Liver (tissue), 9 donors: ENCODE results near the gene CDC42EP2. TPM values are rescaled to one million over a fixed set of nuclear protein-coding genes. Genes with fewer than 3 reads are reported as not detected.

Source experiments
- DNase-seq: peaks from one replicate; pipeline ENCODE4 v3.0.0-alpha.2; 2017; ENCODE audit warnings: low spot score
- H3K27ac ChIP-seq, 2 donors: one replicate each; pipeline ENCODE4 v1.7.0; 2013; ENCODE audit warnings: inconsistent platforms in 2 of 2, low read length in 2 of 2, control low read depth in 1 of 2, low read depth in 1 of 2, mild to moderate bottlenecking in 1 of 2
- H3K27me3 ChIP-seq, 4 donors: one replicate each; pipeline versions ENCODE4 v1.6.1 to v1.7.0; 2013; ENCODE audit warnings: low read length in 3 of 4, inconsistent platforms in 1 of 4, mild to moderate bottlenecking in 1 of 4, moderate library complexity in 1 of 4; ENCODE audit not compliant: control insufficient read depth in 4 of 4, insufficient read depth in 4 of 4
- H3K36me3 ChIP-seq, 4 donors: one replicate each; pipeline versions ENCODE4 v1.6.1 to v1.7.0; 2013; ENCODE audit warnings: low read length in 3 of 4, mild to moderate bottlenecking in 3 of 4, low read depth in 1 of 4, moderate library complexity in 1 of 4; ENCODE audit not compliant: control insufficient read depth in 4 of 4, insufficient read depth in 3 of 4
- H3K4me1 ChIP-seq, 4 donors: one replicate each; pipeline versions ENCODE4 v1.6.1 to v1.7.0; 2013; ENCODE audit warnings: low read length in 3 of 4, mild to moderate bottlenecking in 3 of 4, moderate library complexity in 1 of 4; ENCODE audit not compliant: control insufficient read depth in 4 of 4, insufficient read depth in 4 of 4
- H3K4me3 ChIP-seq, 3 donors: one replicate each; pipeline versions ENCODE4 v1.6.1 to v1.7.0; 2013; ENCODE audit warnings: low read length in 3 of 3, control low read depth in 1 of 3, low read depth in 1 of 3, mild to moderate bottlenecking in 1 of 3
- H3K9ac ChIP-seq, 2 donors: one replicate each; pipeline ENCODE4 v1.7.0; 2013; ENCODE audit warnings: low read length in 2 of 2, mild to moderate bottlenecking in 2 of 2, moderate library complexity in 2 of 2, control low read depth in 1 of 2, low read depth in 1 of 2
- H3K9me3 ChIP-seq, 4 donors: one replicate each; pipeline versions ENCODE4 v1.6.1 to v1.7.0; 2013; ENCODE audit warnings: low read length in 3 of 4; ENCODE audit not compliant: control insufficient read depth in 4 of 4
- ATF3 ChIP-seq: IDR thresholded peaks from 2 replicates; pipeline ENCODE4 v1.6.1; 2016; ENCODE audit warnings: antibody characterized with exemption
- CTCF ChIP-seq: fragments of 150-350 bp; IDR thresholded peaks from 2 replicates; pipeline ENCODE4 v1.5.1; 2017; ENCODE audit warnings: improper control_type of control experiment, low read depth, low read length; ENCODE audit not compliant: missing input control
- EGR1 ChIP-seq, 2 donors: IDR thresholded peaks; 2 replicates each; pipeline ENCODE4 v1.6.1; 2016 to 2018; ENCODE audit warnings: antibody characterized with exemption in 2 of 2, low read depth in 2 of 2
- FOXA1 ChIP-seq: IDR thresholded peaks from 2 replicates; pipeline ENCODE4 v1.6.1; 2016; ENCODE audit warnings: antibody characterized with exemption
- FOXA2 ChIP-seq: IDR thresholded peaks from 2 replicates; pipeline ENCODE4 v1.6.1; 2016; ENCODE audit warnings: antibody characterized with exemption
- GABPA ChIP-seq, 2 donors: IDR thresholded peaks in 1 of 2; conservative IDR thresholded peaks in 1 of 2; 2 replicates each; pipeline ENCODE4 v1.6.1; 2016; ENCODE audit warnings: antibody characterized with exemption in 2 of 2, mild to moderate bottlenecking in 1 of 2, moderate library complexity in 1 of 2
- HNF4A ChIP-seq, 2 donors: conservative IDR thresholded peaks; 2 replicates each; pipeline ENCODE4 v1.6.1; 2016; ENCODE audit warnings: antibody characterized with exemption in 2 of 2, mild to moderate bottlenecking in 2 of 2
- HNF4G ChIP-seq: IDR thresholded peaks from 2 replicates; pipeline ENCODE4 v1.6.1; 2016; ENCODE audit warnings: antibody characterized with exemption
- JUND ChIP-seq, 2 donors: IDR thresholded peaks; 2 replicates each; pipeline ENCODE4 v1.6.1; 2016; ENCODE audit warnings: antibody characterized with exemption in 2 of 2
- NR2F2 ChIP-seq: IDR thresholded peaks from 2 replicates; pipeline ENCODE4 v1.6.1; 2016; ENCODE audit warnings: antibody characterized with exemption
- RAD21 ChIP-seq, 2 donors: IDR thresholded peaks; 2 replicates each; pipeline ENCODE4 v1.6.1; 2016; ENCODE audit warnings: antibody characterized with exemption in 2 of 2, mild to moderate bottlenecking in 2 of 2
- REST ChIP-seq: IDR thresholded peaks from 2 replicates; pipeline ENCODE4 v1.6.1; 2016; ENCODE audit warnings: antibody characterized with exemption, mild to moderate bottlenecking
- RXRA ChIP-seq, 2 donors: IDR thresholded peaks; 2 replicates each; pipeline ENCODE4 v1.6.1; 2017 to 2018; ENCODE audit warnings: antibody characterized with exemption in 2 of 2, mild to moderate bottlenecking in 1 of 2
- SP1 ChIP-seq: IDR thresholded peaks from 2 replicates; pipeline ENCODE4 v1.6.1; 2018; ENCODE audit warnings: antibody characterized with exemption, mild to moderate bottlenecking
- TAF1 ChIP-seq: conservative IDR thresholded peaks from 2 replicates; pipeline ENCODE4 v1.6.1; 2016; ENCODE audit warnings: antibody characterized with exemption, mild to moderate bottlenecking
- YY1 ChIP-seq: IDR thresholded peaks from 2 replicates; pipeline ENCODE4 v1.6.1; 2016; ENCODE audit warnings: antibody characterized with exemption, mild to moderate bottlenecking
- WGBS: extraction: QIAGEN DNeasy Blood & Tissue Kit; methylation state at CpG from one replicate; pipeline ENCODE4 v1.1.7; 2013; 5-methylcytosine and 5-hydroxymethylcytosine counted together
- polyA plus RNA-seq, 2 donors: library from polyadenylated mRNA; stranded (reverse) in 1 of 2; unstranded in 1 of 2; fragments of 200-250 nt in 1 of 2; fragments of >200 nt in 1 of 2; fragmentation: Nextera tagmentation in 1 of 2; extraction: Ambion mirVana in 1 of 2; gene quantifications; one replicate each; pipeline versions ENCODE4 v1.2.1 to v1.2.3, GENCODE V29; 2013 to 2015
- total RNA-seq, 2 donors: library from RNA; depleted of rRNA; stranded (reverse); fragments of >200 nt; gene quantifications; one replicate each; pipeline ENCODE4 v1.2.3, GENCODE V29; 2014
- TF ChIP-seq, protein P1 (sequence below): IDR thresholded peaks from 2 replicates; pipeline ENCODE4 v1.6.1; 2016; ENCODE audit warnings: antibody characterized with exemption
- TF ChIP-seq, protein P2 (sequence below): IDR thresholded peaks from 2 replicates; pipeline ENCODE4 v1.6.1; 2016; ENCODE audit warnings: antibody characterized with exemption
- donor health status: healthy.
- donor health status: healthy.
- donor health status: healthy.
- donor health status: healthy.
- donor health status: healthy.

Gene CDC42EP2
- total and polyA plus RNA-seq, 4 donors: 1.8 to 3.4 (median 1.9) TPM

GRCh38 chr11:65304110-65304509, 10.6 kb upstream of the CDC42EP2 start:
- H3K9ac ChIP-seq: no peak overlapping the region
- H3K27me3 ChIP-seq: no peaks in the 10 kb centered on the region
- no peaks in the 10 kb centered on the region for H3K9me3 ChIP-seq
- H3K27ac ChIP-seq: no peak overlapping the region
- no peak for TF ChIP-seq YY1
- no peak for TF ChIP-seq JUND (IDR thresholded peaks at IDR 0.05)
- no peak for TF ChIP-seq ATF3
- no peak for TF ChIP-seq NR2F2
- 98% methylated on average over 4 of the region's 4 CpGs for WGBS
- H3K4me1 ChIP-seq: peaks cover 5 to 40% (median 29%) of the 10 kb centered on the region in 4 donors
- H3K36me3 ChIP-seq: no peaks in the 10 kb centered on the region
- no peak overlapping the region for H3K4me3 ChIP-seq
- no peak for DNase-seq

- peaks cover 5 to 38% (median 28%) of the 10 kb centered on the region in 4 donors for H3K4me1 ChIP-seq
- H3K27me3 ChIP-seq: no peaks in the 10 kb centered on the region
- H3K4me3 ChIP-seq: no peak overlapping the region
- H3K36me3 ChIP-seq: no peaks in the 10 kb centered on the region
- no peak for DNase-seq
- H3K9ac ChIP-seq: no peak overlapping the region
- H3K27ac ChIP-seq: no peak overlapping the region
- WGBS: 95% methylated on average over 7 of the region's 7 CpGs
- TF ChIP-seq YY1: no peak
- TF ChIP-seq CTCF: no peak
- TF ChIP-seq JUND (IDR thresholded peaks at IDR 0.05): no peak
- TF ChIP-seq ATF3: no peak
- no peak for TF ChIP-seq FOXA1
- TF ChIP-seq RAD21 (IDR thresholded peaks at IDR 0.05): no peak
- no peak for TF ChIP-seq HNF4G
- TF ChIP-seq GABPA (IDR thresholded peaks at IDR 0.05 in 1 of 2, conservative IDR thresholded peaks at IDR 0.05 in 1 of 2): no peak
- TF ChIP-seq FOXA2: no peak
- no peak for TF ChIP-seq SP1
- TF ChIP-seq EGR1 (IDR thresholded peaks at IDR 0.05; ENCODE audit: low read depth in 2 of 2): no peak
- TF ChIP-seq REST: no peak
- no peak for TF ChIP-seq HNF4A (conservative IDR thresholded peaks at IDR 0.05)
- TF ChIP-seq RXRA (IDR thresholded peaks at IDR 0.05): no peak
- no peak for TF ChIP-seq TAF1
- no peak for TF ChIP-seq NR2F2
- TF ChIP-seq, protein P1, sequence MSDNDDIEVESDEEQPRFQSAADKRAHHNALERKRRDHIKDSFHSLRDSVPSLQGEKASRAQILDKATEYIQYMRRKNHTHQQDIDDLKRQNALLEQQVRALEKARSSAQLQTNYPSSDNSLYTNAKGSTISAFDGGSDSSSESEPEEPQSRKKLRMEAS: no peak
- TF ChIP-seq, protein P2, sequence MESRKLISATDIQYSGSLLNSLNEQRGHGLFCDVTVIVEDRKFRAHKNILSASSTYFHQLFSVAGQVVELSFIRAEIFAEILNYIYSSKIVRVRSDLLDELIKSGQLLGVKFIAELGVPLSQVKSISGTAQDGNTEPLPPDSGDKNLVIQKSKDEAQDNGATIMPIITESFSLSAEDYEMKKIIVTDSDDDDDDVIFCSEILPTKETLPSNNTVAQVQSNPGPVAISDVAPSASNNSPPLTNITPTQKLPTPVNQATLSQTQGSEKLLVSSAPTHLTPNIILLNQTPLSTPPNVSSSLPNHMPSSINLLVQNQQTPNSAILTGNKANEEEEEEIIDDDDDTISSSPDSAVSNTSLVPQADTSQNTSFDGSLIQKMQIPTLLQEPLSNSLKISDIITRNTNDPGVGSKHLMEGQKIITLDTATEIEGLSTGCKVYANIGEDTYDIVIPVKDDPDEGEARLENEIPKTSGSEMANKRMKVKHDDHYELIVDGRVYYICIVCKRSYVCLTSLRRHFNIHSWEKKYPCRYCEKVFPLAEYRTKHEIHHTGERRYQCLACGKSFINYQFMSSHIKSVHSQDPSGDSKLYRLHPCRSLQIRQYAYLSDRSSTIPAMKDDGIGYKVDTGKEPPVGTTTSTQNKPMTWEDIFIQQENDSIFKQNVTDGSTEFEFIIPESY: no peak
- no peaks in the 10 kb centered on the region for H3K9me3 ChIP-seq
Measured at GRCh38 chr11:65304613-65305012, 10.1 kb upstream of the CDC42EP2 start.
